Measurements from ENCODE around the gene ACTL7B. TPM values are rescaled to one million over a fixed set of nuclear protein-coding genes. Genes with fewer than 3 reads are reported as not detected.

The ACTL7B gene
- total and polyA plus RNA-seq, 2 of the 4 experiments (the other 2 are of a cell fraction): not detected

DNA sequence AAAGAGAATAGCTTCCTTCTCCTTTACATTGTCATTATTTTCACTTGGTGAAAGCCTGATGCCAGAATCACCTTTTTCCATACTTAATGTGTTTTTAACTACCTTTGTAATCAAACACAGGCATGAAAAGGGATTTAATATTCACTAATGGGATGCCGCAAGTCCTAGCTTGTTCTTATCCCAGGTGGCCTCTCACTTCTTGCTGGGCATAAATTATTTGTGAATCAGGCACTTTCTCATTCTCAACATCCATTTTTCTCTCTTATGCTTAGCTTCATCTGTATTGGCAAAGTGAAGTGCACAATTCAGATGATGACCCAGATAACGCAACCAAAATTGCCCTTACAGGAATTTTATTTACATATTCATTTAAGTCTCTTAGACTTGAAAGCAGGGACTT lies 10.9 kb downstream of the ACTL7B start:
- Histone ChIP-seq H2BK15ac (ENCODE audit: low read depth, low read length) (no peak overlapping the region), H2AK5ac (ENCODE audit: low read depth, low read length) (no peak overlapping the region), H2BK20ac (ENCODE audit: low read depth, low read length) (no peak overlapping the region), H3K9me1 (ENCODE audit: insufficient read depth, low read length) (no peaks in the 10 kb centered on the region), H3K27me3 (ENCODE audit: control insufficient read depth, insufficient read depth, low read length) (no peaks in the 10 kb centered on the region; the same call in 1 of the 2 replicates), H3K23ac (ENCODE audit: low read depth, low read length) (no peak overlapping the region), H3K4me2 (ENCODE audit: low read depth, low read length) (no peak overlapping the region), H3K18ac (ENCODE audit: low read depth, low read length) (no peak overlapping the region), H3K79me1 (ENCODE audit: low read depth in 1 of 2, low read length in 2 of 2) (no peaks in the 10 kb centered on the region), H2AFZ (replicated peaks; ENCODE audit: low read length, poor library complexity) (no peak overlapping the region), H4K91ac (ENCODE audit: insufficient read depth, low read depth, low read length) (no peak overlapping the region), H4K5ac (ENCODE audit: low read depth, low read length) (no peak overlapping the region), H3K36me3 (ENCODE audit: control insufficient read depth, insufficient read depth, low read length) (no peaks in the 10 kb centered on the region), H4K20me1 (ENCODE audit: insufficient read depth, low read length) (no peaks in the 10 kb centered on the region), H3K27ac (ENCODE audit: insufficient read depth, low read length) (no peak overlapping the region), H3K56ac (ENCODE audit: extremely low read depth, insufficient read depth, low read length) (no peak overlapping the region), H3K9ac (ENCODE audit: low read depth, low read length) (no peak overlapping the region), H3K4ac (ENCODE audit: low read depth, low read length) (no peak overlapping the region), H3K9me3 (ENCODE audit: control insufficient read depth, insufficient read depth, low read length) (no peaks in the 10 kb centered on the region), H2BK5ac (ENCODE audit: low read depth, low read length, poor library complexity, severe bottlenecking) (no peak overlapping the region), H3K14ac (replicated peaks; ENCODE audit: low read depth, low read length) (no peak overlapping the region), H4K8ac (ENCODE audit: low read depth in 2 of 2, low read length in 2 of 2) (no peak overlapping the region), H2AK9ac (replicated peaks; ENCODE audit: low read depth, low read length, poor library complexity) (no peak overlapping the region), H3K4me3 (ENCODE audit: insufficient read depth, low read depth, low read length) (no peak overlapping the region), H2BK120ac (ENCODE audit: low read depth, low read length) (no peak overlapping the region), H3K4me1 (ENCODE audit: control insufficient read depth, insufficient read depth, low read length) (no peaks in the 10 kb centered on the region)
- DNase-seq (no peak), ATAC-seq (ENCODE audit: low read depth) (no peak)
- in situ Hi-C loops (cut with MboI; ENCODE audit: low sequenced_read_pairs) (no loop called here), dilution Hi-C loops (cut with HindIII; ENCODE audit: low sequenced_read_pairs, unreplicated experiment) (no loop called here), intact Hi-C loops (cut with micrococcal nuclease) (loop anchor here (2.0 kb wide), 1 partner anchor 20 kb away; no protein-coding TSS in a partner anchor)
- TF ChIP-seq RAD21 (IDR thresholded peaks at IDR 0.05; ENCODE audit: low read length) (no peak), MXI1 (IDR thresholded peaks at IDR 0.05; ENCODE audit: borderline replicate concordance, low read depth, low read length) (no peak), RFX5 (IDR thresholded peaks at IDR 0.05; ENCODE audit: low read depth, low read length) (no peak), CEBPB (IDR thresholded peaks at IDR 0.05; ENCODE audit: low read depth, low read length) (no peak), BHLHE40 (IDR thresholded peaks at IDR 0.05; ENCODE audit: low read depth, low read length) (no peak), CHD1 (IDR thresholded peaks at IDR 0.05; ENCODE audit: low read depth, low read length) (no peak), RCOR1 (IDR thresholded peaks at IDR 0.05; ENCODE audit: insufficient replicate concordance, low read length) (no peak), NFE2L2 (IDR thresholded peaks at IDR 0.05; ENCODE audit: low read depth, low read length) (no peak), FOS (IDR thresholded peaks at IDR 0.05; ENCODE audit: low read depth, low read length) (no peak), SMC3 (IDR thresholded peaks at IDR 0.05; ENCODE audit: low read depth, low read length) (no peak)
- TF ChIP-seq, protein P1, sequence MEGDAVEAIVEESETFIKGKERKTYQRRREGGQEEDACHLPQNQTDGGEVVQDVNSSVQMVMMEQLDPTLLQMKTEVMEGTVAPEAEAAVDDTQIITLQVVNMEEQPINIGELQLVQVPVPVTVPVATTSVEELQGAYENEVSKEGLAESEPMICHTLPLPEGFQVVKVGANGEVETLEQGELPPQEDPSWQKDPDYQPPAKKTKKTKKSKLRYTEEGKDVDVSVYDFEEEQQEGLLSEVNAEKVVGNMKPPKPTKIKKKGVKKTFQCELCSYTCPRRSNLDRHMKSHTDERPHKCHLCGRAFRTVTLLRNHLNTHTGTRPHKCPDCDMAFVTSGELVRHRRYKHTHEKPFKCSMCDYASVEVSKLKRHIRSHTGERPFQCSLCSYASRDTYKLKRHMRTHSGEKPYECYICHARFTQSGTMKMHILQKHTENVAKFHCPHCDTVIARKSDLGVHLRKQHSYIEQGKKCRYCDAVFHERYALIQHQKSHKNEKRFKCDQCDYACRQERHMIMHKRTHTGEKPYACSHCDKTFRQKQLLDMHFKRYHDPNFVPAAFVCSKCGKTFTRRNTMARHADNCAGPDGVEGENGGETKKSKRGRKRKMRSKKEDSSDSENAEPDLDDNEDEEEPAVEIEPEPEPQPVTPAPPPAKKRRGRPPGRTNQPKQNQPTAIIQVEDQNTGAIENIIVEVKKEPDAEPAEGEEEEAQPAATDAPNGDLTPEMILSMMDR (conservative IDR thresholded peaks at IDR 0.05; ENCODE audit: low read depth, low read length): no peak
- TF ChIP-seq, protein P2, sequence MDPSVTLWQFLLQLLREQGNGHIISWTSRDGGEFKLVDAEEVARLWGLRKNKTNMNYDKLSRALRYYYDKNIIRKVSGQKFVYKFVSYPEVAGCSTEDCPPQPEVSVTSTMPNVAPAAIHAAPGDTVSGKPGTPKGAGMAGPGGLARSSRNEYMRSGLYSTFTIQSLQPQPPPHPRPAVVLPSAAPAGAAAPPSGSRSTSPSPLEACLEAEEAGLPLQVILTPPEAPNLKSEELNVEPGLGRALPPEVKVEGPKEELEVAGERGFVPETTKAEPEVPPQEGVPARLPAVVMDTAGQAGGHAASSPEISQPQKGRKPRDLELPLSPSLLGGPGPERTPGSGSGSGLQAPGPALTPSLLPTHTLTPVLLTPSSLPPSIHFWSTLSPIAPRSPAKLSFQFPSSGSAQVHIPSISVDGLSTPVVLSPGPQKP (IDR thresholded peaks at IDR 0.05; ENCODE audit: borderline replicate concordance, low read depth, low read length): no peak
- no TSS peak for BruUV-seq (replicated peaks)
- ChIA-PET CTCF (no interaction called here), POLR2A (ENCODE audit: unreplicated experiment) (no interaction called here)
- WGBS, 2 experiments (ENCODE audit: extremely low coverage in 2 of 2, insufficient read length in 1 of 2): no CpG with 5 or more reads among the region's 2 CpGs

All from IMR-90 (cell line).